HG02571 (cell line): ENCODE measurements around the gene CDK4.

Experiments
- ATAC-seq: cut with Tn5 transposase; IDR thresholded peaks from one replicate; pipeline ENCODE4 v1.9.1; 2021; ENCODE audit warnings: mild to moderate bottlenecking, moderate library complexity; ENCODE audit not compliant: unreplicated experiment

Gene CDK4

GRCh38 chr12:57758552-57759359 is 6.6 kb upstream of the CDK4 start:
- ATAC-seq: no peak

GRCh38 chr12:57757771-57758170 is 5.7 kb upstream of the CDK4 start:
- ATAC-seq: no peak

GRCh38 chr12:57756406-57757341 is 4.6 kb upstream of the CDK4 start:
- no peak for ATAC-seq

- no peak for ATAC-seq
Measured at GRCh38 chr12:57755454-57756372, 3.6 kb upstream of the CDK4 start.

GRCh38 chr12:57755194-57755453 is 3.0 kb upstream of the CDK4 start:
- ATAC-seq: no peak

GRCh38 chr12:57754411-57755193 is 2.5 kb upstream of the CDK4 start, which contains the start of gene MARCHF9:
Gene MARCHF9 (plus strand): TSS chr12:57755103. CDS start chr12:57755529, 426 bp downstream.
- ATAC-seq: peak; percentile 35

- no peak for ATAC-seq
Measured at GRCh38 chr12:57753756-57754337, 1.7 kb upstream of the CDK4 start.

- ATAC-seq: no peak
Measured at GRCh38 chr12:57752668-57753000, 524 bp upstream of the CDK4 start.

- ATAC-seq: no peak
Measured at GRCh38 chr12:57751432-57751787, 700 bp downstream of the CDK4 start.

GRCh38 chr12:57750561-57751431 is 1.3 kb downstream of the CDK4 start:
- no peak for ATAC-seq

GRCh38 chr12:57749061-57749460 is 3.0 kb downstream of the CDK4 start:
- no peak for ATAC-seq

GRCh38 chr12:57746025-57746424 is 6.1 kb downstream of the CDK4 start:
- ATAC-seq: no peak

- ATAC-seq: no peak
Measured at GRCh38 chr12:57745485-57745881, 6.6 kb downstream of the CDK4 start.

- peak; percentile 82 for ATAC-seq
Measured at GRCh38 chr12:57744777-57745484, 7.2 kb downstream of the CDK4 start, which contains the start of gene TSPAN31. Gene TSPAN31 (plus strand): TSS chr12:57745039. CDS start chr12:57745155, 116 bp downstream.

- ATAC-seq: peak; percentile 35
Measured at GRCh38 chr12:57744194-57744776, 7.8 kb downstream of the CDK4 start.

- no peak for ATAC-seq
Measured at GRCh38 chr12:57743769-57744168, 8.3 kb downstream of the CDK4 start.

- peak; percentile 63 for ATAC-seq
Measured at GRCh38 chr12:57741844-57742738, 10.0 kb downstream of the CDK4 start.
